ENCODE measurements around the gene TUFM. TPM values are rescaled to one million over a fixed set of nuclear protein-coding genes. Genes with fewer than 3 reads are reported as not detected.
"Not testable (repeated sequence)": the region's sequence is repeated elsewhere in the genome, so short reads cannot be mapped to it uniquely, and the experiment has no call there.

The TUFM gene
- total RNA-seq, 1 experiment from 2014 or later, result 131 TPM

DNA sequence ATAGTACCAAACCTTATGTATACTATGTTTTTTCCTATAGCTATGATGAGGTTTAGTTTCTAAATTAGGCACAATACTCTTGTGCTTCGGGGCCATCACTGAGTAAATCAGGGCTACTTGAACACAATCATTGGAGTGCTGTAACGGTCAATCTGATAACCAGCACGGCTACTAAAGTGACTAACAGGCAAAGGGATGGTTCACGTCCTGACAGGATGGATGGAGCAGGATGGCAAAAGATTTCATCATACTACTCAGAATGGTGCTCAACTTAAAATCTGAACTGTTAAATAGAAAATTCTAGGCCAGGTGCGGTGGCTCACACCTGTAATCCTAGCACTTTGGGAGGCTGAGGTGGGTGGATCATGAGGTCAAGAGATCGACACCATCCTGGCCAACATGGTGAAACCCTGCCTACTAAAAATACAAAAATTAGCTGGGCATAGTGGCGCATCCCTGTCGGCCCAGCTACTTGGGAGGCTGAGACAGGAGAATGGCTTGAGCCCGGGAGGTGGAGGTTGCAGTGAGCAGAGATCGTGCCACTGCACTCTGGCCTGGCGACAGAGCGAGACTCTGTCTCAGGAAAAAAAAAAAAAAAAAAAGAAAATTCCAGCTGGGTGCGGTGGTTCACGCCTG, 7.0 kb downstream of the TUFM start:
- DNase-seq (ENCODE audit: low read depth), result no peak

DNA sequence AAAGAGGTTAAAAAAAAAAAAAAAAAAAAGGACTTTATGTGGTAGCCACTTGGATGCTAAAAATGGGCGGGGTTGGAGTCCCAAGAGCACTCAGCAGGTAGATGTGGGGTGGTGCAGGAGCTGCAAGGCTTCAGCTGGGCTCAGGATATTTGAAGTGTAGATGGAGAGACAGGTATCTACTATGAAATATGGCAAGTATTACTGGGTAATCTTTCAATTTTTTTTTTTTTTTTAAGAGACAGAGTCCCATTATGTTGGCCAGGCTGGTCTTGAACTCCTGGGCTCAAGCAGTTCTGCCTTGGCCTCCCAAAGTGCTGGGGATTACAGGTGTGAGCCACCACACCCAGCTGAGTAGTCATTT, 7.6 kb downstream of the TUFM start:
- DNase-seq (ENCODE audit: low read depth), result no peak

DNA sequence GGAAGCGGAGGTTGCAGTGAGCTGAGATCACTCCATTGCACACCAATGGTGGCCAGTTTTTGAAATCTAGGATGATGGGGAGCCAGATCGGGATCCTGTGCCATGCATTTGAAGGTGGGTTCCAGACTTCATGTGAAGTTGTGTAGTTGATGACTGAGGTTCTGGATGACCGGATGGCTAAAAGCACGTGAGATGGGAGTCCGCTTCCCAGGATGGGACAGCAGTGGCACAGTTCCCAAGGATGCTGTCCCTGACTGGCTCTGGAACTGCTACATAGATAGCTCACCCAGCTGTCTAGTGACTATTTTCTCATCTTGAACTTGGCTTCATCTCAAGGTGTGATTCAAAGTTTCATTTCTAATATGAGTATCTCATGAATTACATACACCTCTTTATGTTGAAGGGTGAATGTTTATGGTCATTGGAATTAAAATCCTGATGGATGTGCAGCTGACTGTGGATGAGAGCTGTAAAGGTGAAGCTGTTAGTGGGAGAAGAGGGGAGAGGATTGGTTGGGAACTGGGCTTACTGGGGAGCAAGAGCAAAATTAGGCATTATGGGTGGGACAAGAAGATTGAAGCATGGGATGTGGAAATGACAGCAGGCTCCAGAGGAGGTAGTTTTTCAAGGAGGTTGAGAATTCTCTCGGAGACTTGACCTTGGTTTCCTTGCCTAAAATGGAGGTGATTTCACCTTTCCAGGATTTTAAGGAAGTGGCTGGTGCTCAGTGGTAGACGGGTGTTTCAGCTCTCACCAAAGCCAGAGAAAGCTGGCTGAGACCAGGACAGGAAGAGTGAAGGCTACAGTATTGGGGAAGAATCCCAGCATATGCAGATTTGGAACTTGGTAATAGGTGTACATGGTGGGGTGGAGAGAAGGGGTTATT, 8.2 kb downstream of the TUFM start:
- no peak for DNase-seq (ENCODE audit: low read depth)

DNA sequence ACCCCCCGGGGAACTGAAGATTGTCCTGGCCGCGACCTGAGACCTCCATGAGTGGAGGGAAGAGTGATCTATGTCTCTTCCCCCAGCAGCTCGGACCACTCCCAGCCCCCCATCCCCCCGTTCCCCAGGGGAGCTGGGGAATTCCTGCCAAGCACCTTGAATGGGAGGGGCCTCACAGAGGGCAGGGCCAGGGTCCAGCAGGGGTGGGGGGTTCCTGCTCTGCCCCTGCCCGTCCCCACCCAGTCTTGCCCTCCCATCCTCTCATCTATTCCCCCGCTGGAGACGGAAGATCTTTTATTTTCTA, 9.4 kb downstream of the TUFM start:
- DNase-seq (ENCODE audit: low read depth), result no peak

DNA sequence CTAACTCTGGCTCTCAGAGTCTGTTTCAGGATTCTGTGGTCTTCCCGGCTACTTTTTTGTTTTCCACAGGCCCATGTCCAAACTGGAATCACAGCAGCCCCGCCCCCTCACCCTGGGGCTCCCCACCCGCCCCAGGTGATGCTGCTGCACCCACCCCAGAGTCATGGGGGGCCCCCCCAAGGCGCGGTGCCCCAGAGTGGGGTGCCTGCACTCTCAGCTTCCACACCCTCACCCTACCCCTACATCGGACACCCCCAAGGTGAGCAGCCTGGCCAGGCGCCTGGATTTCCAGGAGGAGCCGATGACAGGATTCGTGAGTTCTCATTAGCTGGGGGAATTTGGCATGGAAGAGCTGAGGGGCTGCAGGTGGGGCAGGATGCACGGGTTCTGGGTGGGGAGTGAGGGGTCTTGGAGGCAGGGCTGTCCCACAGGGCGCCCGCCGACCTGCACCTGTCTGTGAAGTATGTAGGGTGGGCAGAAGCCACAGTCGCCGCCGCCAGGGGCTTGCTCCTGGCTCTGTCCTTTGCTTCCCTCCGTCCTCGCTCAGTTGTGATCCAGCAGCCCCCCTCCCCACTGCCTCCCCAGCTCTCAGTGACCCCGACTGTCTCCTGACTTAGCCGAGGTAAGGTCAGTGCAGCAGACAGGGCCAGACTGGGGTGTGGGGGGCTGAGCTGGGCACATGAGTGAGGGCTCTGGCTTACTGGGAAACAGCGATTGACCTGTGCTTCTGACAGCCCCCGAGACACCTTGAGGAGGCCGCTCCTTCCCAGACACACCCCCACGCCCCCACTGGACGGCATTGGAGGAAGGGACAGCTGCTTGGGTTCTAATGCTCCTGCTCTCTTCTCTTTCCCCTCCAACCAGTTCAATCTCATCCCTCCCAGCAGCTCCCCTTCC, 10.0 kb downstream of the TUFM start:
- no peak for DNase-seq (ENCODE audit: low read depth)

DNA sequence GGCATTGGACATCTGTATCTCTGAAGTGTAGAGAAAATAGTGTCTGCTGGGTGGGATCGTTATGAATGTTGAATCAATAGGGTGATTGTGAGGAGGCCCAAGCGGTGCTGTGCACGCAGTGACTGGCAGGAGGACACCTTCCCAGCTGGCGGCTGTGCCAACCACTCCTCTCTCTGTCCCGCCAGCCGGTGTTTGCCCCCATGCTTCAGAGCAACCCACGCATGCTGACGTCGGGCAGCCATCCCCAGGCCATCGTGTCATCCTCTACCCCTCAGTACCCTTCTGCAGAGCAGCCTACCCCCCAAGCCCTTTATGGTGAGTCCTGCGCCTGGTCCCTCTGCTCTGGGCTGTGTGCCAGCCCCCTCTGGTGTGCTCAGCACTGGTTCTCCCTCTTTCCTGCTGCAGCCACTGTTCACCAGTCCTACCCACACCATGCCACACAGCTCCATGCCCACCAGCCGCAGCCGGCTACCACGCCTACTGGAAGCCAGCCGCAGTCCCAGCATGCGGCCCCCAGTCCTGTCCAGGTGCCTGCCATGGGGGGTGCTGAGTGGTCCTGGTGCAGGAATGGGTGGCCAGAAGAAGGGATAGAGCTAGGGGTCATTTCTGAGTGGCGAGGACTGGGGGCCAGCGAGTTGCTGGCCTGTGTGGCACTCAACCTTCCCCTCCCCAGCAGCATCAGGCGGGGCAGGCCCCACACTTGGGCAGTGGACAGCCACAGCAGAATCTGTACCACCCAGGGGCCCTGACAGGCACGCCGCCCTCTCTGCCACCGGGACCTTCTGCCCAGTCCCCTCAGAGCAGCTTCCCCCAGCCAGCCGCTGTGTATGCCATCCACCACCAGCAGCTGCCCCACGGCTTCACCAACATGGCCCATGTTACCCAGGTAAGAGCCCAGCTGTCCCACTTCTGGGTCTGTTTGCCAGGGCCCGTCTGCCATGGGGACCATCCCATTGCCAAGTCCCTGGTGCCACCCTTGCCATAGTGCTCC, 11.0 kb downstream of the TUFM start:
- DNase-seq (ENCODE audit: low read depth), result no peak

DNA sequence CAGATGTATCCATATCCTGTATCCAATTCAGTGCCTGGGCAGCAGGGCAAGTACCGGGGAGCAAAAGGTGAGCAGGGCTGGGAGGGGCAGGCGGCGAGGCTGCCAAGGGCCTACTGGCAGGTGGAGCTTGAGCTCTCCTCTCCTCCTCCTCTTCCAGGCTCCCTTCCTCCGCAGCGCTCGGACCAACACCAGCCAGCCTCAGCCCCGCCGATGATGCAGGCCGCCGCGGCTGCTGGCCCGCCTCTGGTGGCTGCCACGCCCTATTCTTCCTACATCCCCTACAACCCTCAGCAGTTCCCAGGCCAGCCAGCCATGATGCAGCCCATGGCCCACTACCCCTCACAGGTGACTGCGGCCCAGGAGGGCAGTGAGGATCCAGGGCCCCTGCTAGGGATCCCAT, 11.8 kb downstream of the TUFM start:
- no peak for DNase-seq (ENCODE audit: low read depth)

DNA sequence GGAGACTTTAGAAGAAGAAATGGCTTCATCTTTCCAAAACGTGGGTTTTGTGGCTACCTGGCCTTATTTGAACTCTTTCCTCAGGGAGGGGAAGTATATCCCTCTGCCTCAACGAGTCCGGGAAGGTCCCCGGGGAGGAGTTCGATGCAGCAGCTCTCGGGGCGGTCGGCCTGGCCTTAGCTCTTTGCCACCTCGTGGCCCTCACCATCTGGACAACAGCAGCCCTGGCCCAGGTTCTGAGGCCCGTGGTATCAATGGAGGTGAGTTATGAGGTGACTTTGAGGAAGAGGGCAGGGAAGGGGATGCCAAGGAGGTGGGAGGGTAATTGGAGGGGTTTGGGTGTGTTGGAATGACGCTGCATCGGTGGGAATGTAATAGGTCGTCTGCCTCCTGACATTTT, 15.6 kb downstream of the TUFM start:
- no peak for DNase-seq (ENCODE audit: low read depth)

DNA sequence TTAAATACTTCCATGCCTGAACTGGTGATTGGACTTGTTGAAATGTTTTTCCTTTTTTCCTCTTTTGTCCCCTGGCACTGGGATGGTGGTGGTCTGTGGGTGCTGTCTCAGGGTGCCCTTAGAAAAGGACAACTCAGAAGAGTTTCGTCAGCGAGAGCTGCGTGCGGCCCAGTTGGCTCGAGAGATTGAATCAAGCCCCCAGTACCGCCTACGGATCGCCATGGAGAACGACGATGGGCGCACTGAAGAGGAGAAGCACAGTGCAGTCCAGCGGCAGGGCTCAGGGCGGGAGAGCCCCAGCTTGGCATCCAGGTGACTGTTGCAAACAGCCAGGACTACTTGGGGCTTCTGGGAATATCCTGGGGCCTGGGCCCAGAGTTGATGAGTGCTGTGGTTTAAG, 16.4 kb downstream of the TUFM start:
- DNase-seq (ENCODE audit: low read depth), result no peak

DNA sequence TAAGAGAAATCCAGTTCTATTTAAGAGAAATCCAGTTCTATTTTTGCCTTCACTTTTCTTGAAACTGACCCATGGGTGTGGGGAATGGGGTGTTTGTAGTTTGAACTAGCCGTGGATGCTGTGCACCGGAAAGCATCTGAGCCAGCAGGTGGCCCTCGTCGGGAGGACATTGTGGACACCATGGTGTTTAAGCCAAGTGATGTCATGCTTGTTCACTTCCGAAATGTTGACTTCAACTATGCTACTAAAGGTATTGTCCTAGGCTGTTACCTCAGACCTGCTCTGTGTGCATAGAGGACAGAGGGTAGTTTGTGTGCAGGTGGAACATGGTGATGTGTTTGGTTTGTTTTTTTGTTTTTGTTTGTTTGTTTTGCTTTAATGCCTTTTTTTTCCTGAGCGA, 20.0 kb downstream of the TUFM start:
- DNase-seq (ENCODE audit: low read depth), result no peak

DNA sequence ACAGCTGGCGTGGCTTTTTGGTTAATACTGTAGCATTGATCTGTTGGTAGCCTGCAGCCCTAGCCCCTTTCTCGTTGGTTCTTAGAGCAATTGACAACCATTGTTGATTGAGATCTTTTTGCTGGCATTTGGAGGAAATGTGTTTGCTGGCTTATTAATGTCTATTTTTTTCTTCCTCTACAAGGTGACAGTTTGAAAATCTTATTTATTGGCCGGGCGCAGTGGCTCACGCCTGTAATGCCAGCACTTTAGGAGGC, 21.5 kb downstream of the TUFM start:
- no peak for DNase-seq (ENCODE audit: low read depth)

DNA sequence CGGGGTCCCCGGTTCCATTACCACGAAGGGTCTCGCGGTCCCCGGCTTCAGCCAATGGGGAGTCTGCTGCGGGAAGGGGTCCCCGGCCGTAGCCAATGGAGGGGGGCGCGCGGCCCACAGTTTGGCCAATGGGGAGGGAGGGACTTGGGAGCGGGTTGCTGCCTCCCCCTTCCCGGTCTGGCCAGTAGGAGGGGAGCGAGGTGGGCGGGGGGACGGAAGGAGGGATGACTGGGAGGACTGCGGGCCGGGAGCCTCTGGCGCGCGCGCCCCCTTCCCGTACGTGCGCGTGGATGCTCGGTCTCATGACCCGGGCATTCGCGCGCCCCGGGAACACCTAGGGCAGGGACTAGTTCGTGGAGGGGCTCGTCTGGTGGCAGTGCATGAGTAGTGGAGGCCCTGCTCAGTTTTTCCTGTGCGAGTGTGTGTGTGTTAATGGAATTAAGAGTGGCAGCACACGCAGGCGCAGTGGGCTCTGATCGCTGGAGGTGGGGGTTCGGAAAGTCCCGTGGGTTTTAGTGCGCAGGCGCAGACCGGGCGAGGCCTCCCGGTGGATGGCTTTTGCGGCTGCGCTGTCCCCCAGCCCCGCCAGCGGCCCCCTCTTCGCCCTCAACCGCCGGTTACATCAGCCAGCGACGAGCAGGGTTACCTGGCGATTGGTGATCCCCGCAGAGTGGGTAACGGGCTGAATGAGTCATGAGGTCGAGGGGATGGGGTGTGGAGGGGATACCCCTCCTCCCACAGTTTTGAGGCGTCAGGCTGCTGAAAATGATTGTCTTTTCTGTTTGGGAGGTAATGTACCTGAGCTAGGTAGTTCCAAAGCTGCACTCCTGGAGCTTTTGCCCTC, 22.1 kb downstream of the TUFM start:
- peak; percentile 96 for DNase-seq (ENCODE audit: low read depth)

DNA sequence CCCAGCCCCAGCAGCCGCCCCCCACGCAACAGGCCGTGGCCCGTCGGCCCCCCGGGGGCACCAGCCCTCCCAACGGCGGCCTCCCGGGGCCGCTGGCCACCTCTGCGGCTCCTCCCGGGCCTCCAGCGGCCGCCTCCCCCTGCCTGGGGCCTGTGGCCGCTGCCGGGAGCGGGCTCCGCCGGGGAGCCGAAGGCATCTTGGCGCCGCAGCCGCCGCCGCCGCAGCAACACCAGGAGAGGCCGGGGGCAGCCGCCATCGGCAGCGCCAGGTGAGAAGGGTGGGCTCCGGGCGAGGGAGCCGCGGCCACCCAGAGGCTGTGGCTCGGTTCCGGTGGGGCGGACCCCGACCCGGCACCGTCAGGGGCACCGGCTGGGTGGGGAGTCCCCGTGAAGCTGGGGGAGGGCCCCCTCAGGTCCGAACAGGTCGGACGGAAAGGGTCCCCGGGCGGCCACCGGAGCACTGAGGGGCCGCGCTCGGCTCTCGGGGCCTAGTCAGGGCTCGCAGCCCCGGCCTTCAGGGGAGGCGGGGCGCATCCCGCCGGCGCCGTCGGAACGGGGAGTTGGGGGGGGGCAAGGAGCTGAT, 22.8 kb downstream of the TUFM start:
- DNase-seq (ENCODE audit: low read depth), result no peak

DNA sequence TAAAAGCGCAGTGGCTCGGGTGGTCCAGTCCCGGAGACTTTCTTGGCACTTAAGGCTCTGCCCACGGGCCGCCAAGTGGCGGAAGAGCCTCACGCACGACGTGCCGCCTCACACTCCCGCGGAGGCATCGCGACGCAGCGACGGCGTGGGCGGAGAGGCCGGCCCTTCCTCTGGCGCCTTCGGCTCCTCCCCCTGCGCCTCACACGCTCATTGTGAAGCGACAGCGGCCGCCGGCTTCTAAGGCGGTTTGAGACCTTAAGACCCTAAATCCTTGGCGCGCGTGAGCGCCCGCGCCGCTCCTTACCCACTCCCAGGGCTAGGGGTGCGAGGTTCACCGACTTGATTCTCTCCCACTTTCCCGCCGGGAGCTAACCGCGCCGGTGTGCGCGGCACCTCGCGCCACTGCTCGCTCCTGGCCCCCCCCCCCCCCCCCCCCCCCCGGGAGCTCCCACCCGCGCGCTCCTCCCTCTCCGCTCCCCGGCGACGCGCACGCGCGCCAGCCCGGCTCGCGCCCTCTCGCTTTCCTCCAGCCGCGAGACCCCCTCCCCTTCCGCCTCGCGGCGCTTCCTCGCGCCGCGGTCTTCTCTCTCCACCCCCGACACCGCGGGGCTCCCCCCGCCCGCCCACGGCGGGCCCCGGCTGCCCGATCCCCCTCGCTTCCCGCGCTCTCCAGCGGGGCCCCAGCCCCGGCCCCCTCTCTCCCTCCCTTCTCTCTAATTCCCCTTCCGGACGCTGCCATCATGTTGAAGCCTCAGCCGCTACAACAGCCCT, 23.4 kb downstream of the TUFM start, which contains the start of gene ATXN2L:
TSS of gene ATXN2L (plus strand) at position 480 of the 771 bp plus-strand sequence. CDS start at position 741, 261 bp downstream.
- DNase-seq (ENCODE audit: low read depth), result peak; percentile 92

DNA sequence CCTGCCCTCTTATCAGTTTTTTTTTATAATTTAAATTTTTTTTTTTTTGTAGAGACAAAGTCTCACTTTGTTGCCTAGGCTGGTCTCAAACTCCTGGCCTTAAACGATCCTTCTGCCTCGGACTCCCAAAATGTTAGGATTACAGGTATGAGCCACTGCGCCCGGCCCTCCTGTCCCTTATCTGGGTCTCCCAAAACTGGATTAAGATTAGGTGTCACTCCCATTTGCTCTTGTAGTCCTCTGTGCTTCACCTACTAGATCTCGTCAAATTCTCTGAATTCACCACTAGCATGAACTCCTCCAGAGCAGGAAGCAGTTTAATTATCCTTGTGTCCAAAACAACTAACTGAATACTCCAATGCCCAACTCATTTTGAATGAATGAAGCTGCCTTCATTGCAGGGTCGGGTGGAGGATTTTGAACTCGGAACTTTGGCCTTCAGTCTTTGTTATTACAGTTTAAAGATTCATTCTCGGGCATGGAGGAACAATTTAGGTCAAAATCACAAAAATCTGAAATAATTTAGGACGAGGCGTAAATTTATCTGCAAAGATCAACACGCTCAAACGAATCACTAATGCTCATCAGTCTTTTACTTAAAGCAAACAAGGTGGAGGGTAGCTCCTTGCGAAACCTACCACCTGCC, 24.2 kb downstream of the TUFM start:
- no peak for DNase-seq (ENCODE audit: low read depth)

DNA sequence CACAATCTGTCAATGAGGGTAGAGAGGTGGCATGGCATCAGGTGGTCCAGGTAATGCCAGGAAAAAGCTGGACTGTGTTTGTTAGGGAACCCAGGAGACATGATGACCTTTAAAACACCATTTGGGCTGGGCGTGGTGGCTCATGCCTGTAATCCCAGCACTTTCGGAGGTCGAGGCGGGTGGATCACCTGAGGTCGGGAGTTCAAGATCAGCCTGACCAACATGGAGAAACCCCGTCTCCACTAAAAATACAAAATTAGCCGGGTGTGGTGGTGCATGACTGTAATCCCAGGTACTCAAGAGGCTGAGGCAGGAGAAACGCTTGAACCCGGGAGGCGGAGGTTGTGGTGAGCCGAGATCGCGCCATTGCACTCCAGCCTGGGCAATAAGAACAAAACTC, 25.6 kb downstream of the TUFM start:
- DNase-seq (ENCODE audit: low read depth), result not testable (repeated sequence)

DNA sequence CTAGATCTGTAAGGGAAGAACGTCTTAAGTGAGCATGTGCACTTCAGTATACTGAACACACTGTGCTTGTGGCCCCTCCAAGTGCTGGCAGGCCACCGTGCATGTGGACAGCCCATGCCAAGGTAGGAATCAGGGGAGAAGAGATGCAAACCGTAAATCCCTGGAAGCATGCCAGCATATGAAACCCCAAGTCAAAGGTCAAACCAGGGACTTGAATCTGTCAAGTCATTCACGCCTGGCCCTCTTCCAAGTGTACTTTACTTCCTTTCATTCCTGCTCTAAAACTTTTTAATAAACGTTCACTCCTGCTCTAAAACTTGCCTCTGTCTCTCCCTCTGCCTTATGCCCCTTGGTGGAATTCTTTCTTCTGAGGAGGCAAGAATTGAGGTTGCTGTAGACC, 26.1 kb downstream of the TUFM start:
- no peak for DNase-seq (ENCODE audit: low read depth)

DNA sequence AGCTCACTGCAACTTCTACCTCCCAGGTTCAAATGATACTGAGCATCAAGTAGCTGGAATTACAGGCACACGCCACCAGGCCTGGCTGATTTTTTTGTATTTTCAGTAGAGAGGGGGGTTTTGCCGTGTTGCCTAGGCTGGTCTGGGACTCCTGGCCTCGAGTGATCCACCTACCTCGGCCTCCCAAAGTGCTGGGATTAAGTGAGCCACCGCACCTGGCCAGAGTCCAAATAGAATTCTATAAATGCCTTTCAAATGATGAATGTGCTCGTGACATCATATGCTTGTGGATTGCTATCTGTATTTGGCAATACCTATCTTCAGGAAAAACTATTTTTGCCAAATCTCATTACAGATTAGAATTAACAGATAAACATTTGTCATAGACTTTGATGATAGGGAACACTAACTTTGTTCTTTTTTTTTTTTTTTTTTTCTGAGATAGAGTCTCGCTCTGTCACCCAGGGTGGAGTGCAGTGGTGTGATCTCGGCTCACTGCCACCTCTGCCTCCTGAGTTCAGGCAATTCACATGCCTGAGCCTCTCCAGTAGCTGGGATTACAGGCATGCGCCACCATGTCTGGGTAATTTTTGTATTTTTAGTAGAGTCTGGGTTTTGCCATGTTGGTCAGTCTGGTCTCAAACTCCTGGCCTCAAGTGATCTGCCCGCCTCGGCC, 38.6 kb downstream of the TUFM start:
- DNase-seq (ENCODE audit: low read depth), result not testable (repeated sequence)

Measured in M059J (cell line).